CD4-positive, CD25-positive, alpha-beta regulatory T cell (primary cell): ENCODE data around the gene TCEAL7. TPM values are rescaled to one million over a fixed set of nuclear protein-coding genes. Genes with fewer than 3 reads are reported as not detected.

Source experiments
- polyA plus RNA-seq, 4 donors: library from polyadenylated mRNA; unstranded; fragments of 300-500 nt; fragmentation: Illumina TruSeq; gene quantifications; one replicate each; pipeline ENCODE4 v1.2.3, GENCODE V29; 2021
- total RNA-seq: library from RNA; stranded (reverse); gene quantifications from one replicate; pipeline ENCODE4 v1.2.3, GENCODE V29; 2022

Gene TCEAL7
- total and polyA plus RNA-seq, 5 donors from 2014 or later, result 0.20 TPM; not detected in 4

Other genes with a start within 250 kb of the TCEAL7 start
- gene NXF3, start 237.1 kb upstream of the TCEAL7 start, total RNA-seq, result not detected
- not detected for gene NXF3, start 237.1 kb upstream of the TCEAL7 start, polyA plus RNA-seq
- gene BEX4, start 115.1 kb upstream of the TCEAL7 start, total RNA-seq, result 32.0 TPM
- gene BEX4, start 115.1 kb upstream of the TCEAL7 start, polyA plus RNA-seq, result 10 to 100 TPM; 62.9 to 77.0 (median 71.2) TPM
- 16.8 TPM for gene TCEAL8, start 75.1 kb upstream of the TCEAL7 start, total RNA-seq
- gene TCEAL8, start 75.1 kb upstream of the TCEAL7 start, polyA plus RNA-seq, result 10 to 100 TPM; 84.4 to 98.7 (median 96.3) TPM
- gene TCEAL5, start 53.5 kb upstream of the TCEAL7 start, total RNA-seq, result not detected
- not detected for gene TCEAL5, start 53.5 kb upstream of the TCEAL7 start, polyA plus RNA-seq
- 25.7 TPM for gene BEX2, start 19.2 kb upstream of the TCEAL7 start, total RNA-seq
- gene BEX2, start 19.2 kb upstream of the TCEAL7 start, polyA plus RNA-seq, result 10 to 100 TPM; 48.8 to 93.7 (median 67.8) TPM
- 1.2 TPM for gene TCEAL9, start 26.3 kb downstream of the TCEAL7 start, total RNA-seq
- gene TCEAL9, start 26.3 kb downstream of the TCEAL7 start, polyA plus RNA-seq, result 1 to 10 TPM in 2 of 4 donors, under 1 TPM in 2; 0.39 to 1.7 (median 1.2) TPM
- 29.2 TPM for gene BEX3, start 46.3 kb downstream of the TCEAL7 start, total RNA-seq
- gene BEX3, start 46.3 kb downstream of the TCEAL7 start, polyA plus RNA-seq, result 100 to 1,000 TPM; 115 to 166 (median 150) TPM
- gene RAB40A, start 189.2 kb downstream of the TCEAL7 start, total RNA-seq, result not detected
- under 1 TPM in 2 of 4 donors, not detected in 2; 0.07 to 0.10 TPM for gene RAB40A, start 189.2 kb downstream of the TCEAL7 start, polyA plus RNA-seq